Sigmoid colon (tissue), 7 donors: ENCODE results near the gene STAG3. TPM values are rescaled to one million over a fixed set of nuclear protein-coding genes. Genes with fewer than 3 reads are reported as not detected.

Source experiments
- DNase-seq: peaks from one replicate; pipeline ENCODE4 v3.0.0-alpha.2; 2019
- H3K27ac ChIP-seq, 4 donors: fragments of 200-600 bp; sonication (generic); one replicate each; pipeline ENCODE4 v1.5.1; 2016 to 2019; ENCODE audit warnings: mild to moderate bottlenecking in 1 of 4
- H3K27me3 ChIP-seq, 3 donors: fragments of 200-600 bp; sonication (generic); one replicate each; pipeline ENCODE4 v1.5.1; 2019; ENCODE audit warnings: mild to moderate bottlenecking in 1 of 3
- H3K36me3 ChIP-seq, 4 donors: fragments of 200-600 bp; sonication (generic); one replicate each; pipeline ENCODE4 v1.5.1; 2016 to 2019
- H3K4me1 ChIP-seq, 4 donors: fragments of 200-600 bp; sonication (generic); one replicate each; pipeline ENCODE4 v1.5.1; 2017 to 2019
- H3K4me3 ChIP-seq, 4 donors: fragments of 200-600 bp; sonication (generic); one replicate each; pipeline ENCODE4 v1.5.1; 2017 to 2019; ENCODE audit warnings: mild to moderate bottlenecking in 2 of 4, moderate library complexity in 1 of 4
- H3K9me3 ChIP-seq, 4 donors: fragments of 200-600 bp in 3 of 4; sonication (generic) in 3 of 4; one replicate each; pipeline versions ENCODE4 v1.5.1 to v1.6.1; 2013 to 2019
- EP300 ChIP-seq, 4 donors: sonication (generic); formaldehyde crosslinking; IDR thresholded peaks; one replicate each; pipeline ENCODE4 v1.6.1; 2017; ENCODE audit warnings: antibody characterized with exemption in 4 of 4
- POLR2A ChIP-seq, 2 donors: fragments of 450-650 bp; IDR thresholded peaks; one replicate each; pipeline ENCODE4 v1.6.1; 2016; ENCODE audit warnings: antibody characterized with exemption in 2 of 2, mild to moderate bottlenecking in 2 of 2, moderate library complexity in 2 of 2
- POLR2AphosphoS5 ChIP-seq, 4 donors: sonication (generic); formaldehyde crosslinking; IDR thresholded peaks; one replicate each; pipeline ENCODE4 v1.6.1; 2017; ENCODE audit warnings: antibody characterized with exemption in 4 of 4
- WGBS, 2 donors: extraction: QIAGEN DNeasy Blood & Tissue Kit; methylation state at CpG; one replicate each; pipeline ENCODE4 v1.1.7; 2013; 5-methylcytosine and 5-hydroxymethylcytosine counted together
- intact Hi-C: fragments of 100-400 bp; cut with DNase I; formaldehyde crosslinking; loops from one replicate; pipeline ENCODE4 v1.15.1; 2023
- polyA plus RNA-seq, 3 donors: library from polyadenylated mRNA; stranded (reverse); fragments of 200-250 nt; gene quantifications; one replicate each; pipeline ENCODE4 v1.2.3, GENCODE V29; 2013
- total RNA-seq, 4 donors: library from RNA; depleted of rRNA; stranded (reverse); fragments of >200 nt; gene quantifications; one replicate each; pipeline ENCODE4 v1.1.0, GENCODE V29; 2016
- TF ChIP-seq, protein P1 (sequence below), 4 experiments: fragments of 450-650 bp in 3 of 4; fragments of 200-600 bp in 1 of 4; IDR thresholded peaks; one replicate each; pipeline ENCODE4 v1.5.1; 2016 to 2019; ENCODE audit warnings: antibody characterized with exemption in 4 of 4, mild to moderate bottlenecking in 3 of 4, moderate library complexity in 2 of 4
- donor health status: healthy with polysubstance abuse.
- donor health status: Bipolar disorder and iron deficiency.
- donor health status: healthy.

Gene STAG3
- total and polyA plus RNA-seq, 7 donors = 0.14 to 32.6 (median 0.92) TPM; not detected in 2

GRCh38 chr7:100155553-100156317, 22.0 kb upstream of the STAG3 start:
- Histone ChIP-seq H3K4me1 (peaks cover 0 to 28% (median 16%) of the 10 kb centered on the region in 4 donors), H3K27ac (no peak overlapping the region), H3K27me3 (no peaks in the 10 kb centered on the region), H3K9me3 (no peaks in the 10 kb centered on the region), H3K36me3 (peaks cover 0 to 50% (median 22%) of the 10 kb centered on the region in 4 donors), H3K4me3 (no peak overlapping the region)
- intact Hi-C loops = no loop called here
- 68 to 85% methylated on average over 20 of the region's 20 CpGs for WGBS, 2 donors
- DNase-seq = no peak
- TF ChIP-seq, protein P1, sequence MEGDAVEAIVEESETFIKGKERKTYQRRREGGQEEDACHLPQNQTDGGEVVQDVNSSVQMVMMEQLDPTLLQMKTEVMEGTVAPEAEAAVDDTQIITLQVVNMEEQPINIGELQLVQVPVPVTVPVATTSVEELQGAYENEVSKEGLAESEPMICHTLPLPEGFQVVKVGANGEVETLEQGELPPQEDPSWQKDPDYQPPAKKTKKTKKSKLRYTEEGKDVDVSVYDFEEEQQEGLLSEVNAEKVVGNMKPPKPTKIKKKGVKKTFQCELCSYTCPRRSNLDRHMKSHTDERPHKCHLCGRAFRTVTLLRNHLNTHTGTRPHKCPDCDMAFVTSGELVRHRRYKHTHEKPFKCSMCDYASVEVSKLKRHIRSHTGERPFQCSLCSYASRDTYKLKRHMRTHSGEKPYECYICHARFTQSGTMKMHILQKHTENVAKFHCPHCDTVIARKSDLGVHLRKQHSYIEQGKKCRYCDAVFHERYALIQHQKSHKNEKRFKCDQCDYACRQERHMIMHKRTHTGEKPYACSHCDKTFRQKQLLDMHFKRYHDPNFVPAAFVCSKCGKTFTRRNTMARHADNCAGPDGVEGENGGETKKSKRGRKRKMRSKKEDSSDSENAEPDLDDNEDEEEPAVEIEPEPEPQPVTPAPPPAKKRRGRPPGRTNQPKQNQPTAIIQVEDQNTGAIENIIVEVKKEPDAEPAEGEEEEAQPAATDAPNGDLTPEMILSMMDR (IDR thresholded peaks at IDR 0.05) = no peak

- H3K27ac ChIP-seq = no peak overlapping the region
- intact Hi-C loops = no loop called here
- H3K36me3 ChIP-seq = peaks cover 0 to 43% (median 22%) of the 10 kb centered on the region in 4 donors
- no peaks in the 10 kb centered on the region for H3K9me3 ChIP-seq
- H3K4me1 ChIP-seq = peaks cover 0 to 28% (median 16%) of the 10 kb centered on the region in 4 donors
- 77 to 86% methylated on average over 16 of the region's 16 CpGs for WGBS, 2 donors
- no peak for DNase-seq
- no peak overlapping the region for H3K4me3 ChIP-seq
- no peaks in the 10 kb centered on the region for H3K27me3 ChIP-seq
- TF ChIP-seq EP300 (IDR thresholded peaks at IDR 0.05) (no peak), POLR2A (IDR thresholded peaks at IDR 0.05) (no peak), POLR2AphosphoS5 (IDR thresholded peaks at IDR 0.05) (no peak)
- TF ChIP-seq, protein P1 (IDR thresholded peaks at IDR 0.05) = no peak
These were observed 21.2 kb upstream of the STAG3 start for GRCh38 chr7:100156331-100157068.

- H3K27ac ChIP-seq = peak overlapping the region in 3 of 4 donors; percentile 85
- 76 to 81% methylated on average over 5 of the region's 5 CpGs for WGBS, 2 donors
- no peak overlapping the region for H3K4me3 ChIP-seq
These were observed 20.7 kb upstream of the STAG3 start for GRCh38 chr7:100157069-100157333.

DNA sequence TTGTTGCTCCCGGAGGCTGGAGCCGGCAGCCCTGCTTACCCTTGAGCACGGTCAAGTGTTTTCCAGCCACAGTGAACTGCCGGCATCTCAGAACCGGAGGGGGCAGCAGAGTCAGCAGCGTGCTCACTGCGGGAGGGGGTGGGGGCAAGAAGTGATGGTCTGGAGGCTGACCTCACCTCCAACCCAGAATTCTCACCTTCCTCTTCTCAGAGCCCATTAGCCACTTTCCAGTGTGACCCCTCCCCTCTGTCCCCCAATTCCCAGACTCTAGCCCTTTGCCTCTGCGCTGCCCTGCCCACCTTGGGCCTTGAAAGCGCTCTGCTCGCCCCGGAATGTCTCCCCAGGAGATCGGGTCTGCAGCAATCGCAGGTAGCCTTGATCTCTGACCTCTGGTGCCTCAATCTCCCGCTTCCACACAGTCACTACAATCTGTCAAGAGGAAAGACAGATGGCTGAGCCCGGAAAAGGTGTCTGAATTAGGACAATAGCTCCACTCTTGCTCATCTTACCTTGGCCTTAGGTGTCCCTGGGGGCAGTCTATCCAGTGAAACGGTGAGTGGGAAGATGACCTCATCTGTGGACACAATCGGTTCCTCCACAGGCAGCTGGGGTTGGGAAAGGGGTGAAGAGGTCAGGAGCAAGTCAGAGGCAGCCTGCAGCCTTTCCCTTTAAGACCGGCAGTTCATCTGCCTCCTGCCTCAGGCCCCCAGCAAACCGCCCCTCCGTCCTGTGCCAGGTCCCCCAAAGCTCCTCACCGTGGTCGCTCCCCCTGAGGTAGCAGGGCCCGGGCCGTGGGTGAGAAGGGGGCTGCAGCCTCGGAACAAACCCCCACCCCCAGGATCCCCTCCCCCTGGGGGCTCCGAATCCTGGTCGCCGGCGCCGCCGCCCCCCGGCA, 20.1 kb upstream of the STAG3 start:
- peak overlapping the region; percentile 83 to 85 (median 85) for H3K27ac ChIP-seq

More at GRCh38 chr7:100157069-100157333, 20.7 kb upstream of the STAG3 start:
- TF ChIP-seq, protein P1 (IDR thresholded peaks at IDR 0.05) = no peak
- TF ChIP-seq POLR2AphosphoS5 (IDR thresholded peaks at IDR 0.05) = no peak
- no peak for TF ChIP-seq EP300 (IDR thresholded peaks at IDR 0.05)
- TF ChIP-seq POLR2A (IDR thresholded peaks at IDR 0.05) = no peak
- intact Hi-C loops = no loop called here
- Histone ChIP-seq H3K36me3 (peaks cover 0 to 39% (median 22%) of the 10 kb centered on the region in 4 donors), H3K27me3 (no peaks in the 10 kb centered on the region), H3K4me1 (peaks cover 0 to 28% (median 16%) of the 10 kb centered on the region in 4 donors), H3K9me3 (no peaks in the 10 kb centered on the region)
- no peak for DNase-seq

More for the DNA sequence above, 20.1 kb upstream of the STAG3 start:
- H3K4me3 ChIP-seq = peak overlapping the region; percentile 71 to 96 (median 80)
- DNase-seq = peak; percentile 74
- H3K4me1 ChIP-seq = peaks cover 0 to 28% (median 16%) of the 10 kb centered on the region in 4 donors
- no peaks in the 10 kb centered on the region for H3K9me3 ChIP-seq
- H3K36me3 ChIP-seq = peaks cover 0 to 39% (median 22%) of the 10 kb centered on the region in 4 donors
- intact Hi-C loops = no loop called here
- no peaks in the 10 kb centered on the region for H3K27me3 ChIP-seq
- TF ChIP-seq EP300 (IDR thresholded peaks at IDR 0.05) (no peak), POLR2AphosphoS5 (IDR thresholded peaks at IDR 0.05) (peak in 1 of 4 donors; percentile 23)
- 21 to 30% methylated on average over 32 of the region's 32 CpGs for WGBS, 2 donors
